GM23248 (cell line): ENCODE results near the gene CLINT1. TPM values are rescaled to one million over a fixed set of nuclear protein-coding genes. Genes with fewer than 3 reads are reported as not detected.

Source experiments
- DNase-seq: peaks from one replicate; pipeline ENCODE4 v3.0.0-alpha.2; 2015
- H2AFZ ChIP-seq: fragments of 200-600 bp; sonication (generic); 2 replicates; pipeline ENCODE4 v1.6.1; 2016; ENCODE audit warnings: antibody characterized with exemption
- H3F3A ChIP-seq: fragments of 200-600 bp; sonication (generic); 2 replicates; pipeline ENCODE4 v1.6.1; 2016; ENCODE audit warnings: mild to moderate bottlenecking, antibody characterized with exemption, mixed run types; ENCODE audit not compliant: insufficient read depth
- H3K27ac ChIP-seq: fragments of 200-600 bp; sonication (generic); 2 replicates; pipeline ENCODE4 v1.5.1; 2016; ENCODE audit warnings: mild to moderate bottlenecking
- H3K27me3 ChIP-seq: fragments of 200-600 bp; sonication (generic); replicated peaks from 2 replicates; pipeline ENCODE4 v1.6.1; 2016; ENCODE audit warnings: mild to moderate bottlenecking; ENCODE audit not compliant: insufficient read depth
- H3K36me3 ChIP-seq: fragments of 200-600 bp; sonication (generic); 2 replicates; pipeline ENCODE4 v1.6.1; 2016; ENCODE audit warnings: low read depth, mild to moderate bottlenecking
- H3K4me1 ChIP-seq: fragments of 200-600 bp; sonication (generic); 2 replicates; pipeline ENCODE4 v1.6.1; 2016; ENCODE audit warnings: mild to moderate bottlenecking; ENCODE audit not compliant: insufficient read depth
- H3K4me2 ChIP-seq: fragments of 200-600 bp; sonication (generic); one replicate; pipeline ENCODE4 v1.6.1; 2016; ENCODE audit warnings: mild to moderate bottlenecking; ENCODE audit not compliant: unreplicated experiment
- H3K4me3 ChIP-seq: fragments of 200-600 bp; sonication (generic); 2 replicates; pipeline ENCODE4 v1.5.1; 2016; ENCODE audit warnings: mild to moderate bottlenecking
- H3K79me2 ChIP-seq: fragments of 200-600 bp; sonication (generic); 2 replicates; pipeline ENCODE4 v1.6.1; 2016; ENCODE audit warnings: mild to moderate bottlenecking; ENCODE audit not compliant: insufficient read depth
- H3K9ac ChIP-seq: fragments of 200-600 bp; sonication (generic); 2 replicates; pipeline ENCODE4 v1.6.1; 2016; ENCODE audit warnings: mild to moderate bottlenecking
- H3K9me2 ChIP-seq: fragments of 200-600 bp; sonication (generic); 2 replicates; pipeline ENCODE4 v1.6.1; 2016; ENCODE audit warnings: mixed run types, mild to moderate bottlenecking, moderate library complexity; ENCODE audit not compliant: insufficient read depth
- H3K9me3 ChIP-seq: fragments of 200-600 bp; sonication (generic); one replicate; pipeline ENCODE4 v1.6.1; 2017; ENCODE audit warnings: low read depth
- H4K20me1 ChIP-seq: fragments of 200-600 bp; sonication (generic); 2 replicates; pipeline ENCODE4 v1.6.0; 2016; ENCODE audit not compliant: insufficient read depth
- EZH2 ChIP-seq: fragments of 200-600 bp; sonication (generic); IDR thresholded peaks from 2 replicates; pipeline ENCODE4 v1.6.1; 2018; ENCODE audit warnings: antibody characterized with exemption, mild to moderate bottlenecking; ENCODE audit not compliant: insufficient read depth, poor library complexity, severe bottlenecking
- EZH2phosphoT487 ChIP-seq: fragments of 200-600 bp; sonication (generic); IDR thresholded peaks from 2 replicates; pipeline ENCODE4 v1.6.1; 2018; ENCODE audit warnings: antibody characterized with exemption, moderate library complexity, mild to moderate bottlenecking, low read depth; ENCODE audit not compliant: insufficient read depth
- whole genome bisulfite sequencing, 2 experiments: methylation state at CpG; one replicate each; pipeline ENCODE4 v1.1.6; 2015 to 2017; ENCODE audit warnings: low lambda C conversion rate in 2 of 2, low coverage in 1 of 2; ENCODE audit errors: missing lambda C conversion rate in 2 of 2; 5-methylcytosine and 5-hydroxymethylcytosine counted together
- in situ Hi-C: fragments of 300-500 bp; cut with MboI; formaldehyde crosslinking; loops from 2 replicates; pipeline ENCODE4 v1.15.0; 2020
- polyA plus RNA-seq: library from polyadenylated mRNA; unstranded; fragments of >200 nt; fragmentation: Nextera tagmentation; extraction: Ambion mirVana; gene quantifications from 2 replicates; pipeline ENCODE4 v1.2.1, GENCODE V29; 2016
- total RNA-seq: library from RNA; depleted of rRNA; stranded (reverse); fragments of >200 nt; shearing (Covaris generic); gene quantifications from 2 replicates; pipeline ENCODE4 v1.2.3, GENCODE V29; 2014

CLINT1 gene
- total and polyA plus RNA-seq, 2 experiments from 2014 or later, result 56.1 to 68.4 TPM

DNA sequence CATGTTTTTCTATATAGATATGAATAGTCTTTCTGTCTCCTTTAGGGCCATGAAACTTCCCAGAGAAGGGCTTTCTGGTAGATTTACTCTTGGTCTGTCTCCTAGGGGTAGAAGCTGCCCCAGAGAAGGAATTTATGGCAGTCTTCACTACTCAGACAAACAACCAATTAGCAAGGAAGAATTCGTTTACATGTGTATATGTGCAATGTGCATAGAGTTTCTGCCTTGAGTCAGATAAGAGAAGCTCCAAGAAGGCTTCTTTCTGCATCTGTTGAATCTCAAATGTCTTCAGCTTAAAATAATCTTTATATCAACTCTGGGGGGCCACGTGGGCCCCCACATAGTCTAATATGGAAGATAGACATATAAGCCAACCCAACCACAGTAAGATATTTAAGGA, 7.6 kb upstream of the CLINT1 start:
- Histone ChIP-seq H3K9me2 (no peaks in the 10 kb centered on the region), H3K4me2 (no peak overlapping the region), H3K27me3 (no peaks in the 10 kb centered on the region), H3K9me3 (no peaks in the 10 kb centered on the region), H3K27ac (no peak overlapping the region), H3F3A (peaks cover 5% of the 10 kb centered on the region; the same call in 1 of the 2 replicates), H3K4me3 (no peak overlapping the region), H3K4me1 (peaks cover 6% of the 10 kb centered on the region), H3K36me3 (no peaks in the 10 kb centered on the region), H3K9ac (no peak overlapping the region), H2AFZ (no peak overlapping the region), H3K79me2 (no peaks in the 10 kb centered on the region), H4K20me1 (no peaks in the 10 kb centered on the region)
- no peak for DNase-seq
- 18 to 21% methylated on average over 2 of the region's 2 CpGs for WGBS, 2 experiments
- in situ Hi-C loops, result no loop called here
- TF ChIP-seq EZH2 (no peak), EZH2phosphoT487 (no peak)

DNA sequence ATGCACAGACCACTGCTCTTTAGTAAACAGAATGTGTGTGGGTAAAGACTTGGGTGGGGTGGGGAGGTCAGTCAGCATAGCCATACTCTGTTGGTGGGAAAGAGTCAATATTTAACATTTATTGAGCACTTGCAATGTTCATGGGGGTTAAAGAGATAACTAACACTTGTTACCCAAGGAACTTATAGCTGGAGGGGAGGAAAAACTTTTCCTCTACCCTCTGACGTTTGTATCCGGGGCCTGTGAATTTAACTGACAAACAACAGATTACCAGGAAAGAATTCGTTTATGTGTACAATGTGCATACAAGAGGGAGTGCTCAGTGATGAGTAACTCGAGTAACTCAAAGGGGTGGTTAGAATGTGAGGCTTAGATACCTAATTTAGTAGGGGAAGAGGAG, 6.8 kb upstream of the CLINT1 start:
- H2AFZ ChIP-seq, result no peak overlapping the region
- in situ Hi-C loops, result no loop called here
- no peaks in the 10 kb centered on the region for H3K9me3 ChIP-seq
- H3K27ac ChIP-seq, result no peak overlapping the region
- TF ChIP-seq EZH2 (no peak), EZH2phosphoT487 (no peak)
- DNase-seq, result peak; percentile 40
- H3K4me1 ChIP-seq, result no peaks in the 10 kb centered on the region
- H3K27me3 ChIP-seq, result no peaks in the 10 kb centered on the region
- WGBS, 2 experiments, result 60 to 64% methylated on average over 4 of the region's 4 CpGs
- H3K9me2 ChIP-seq, result no peaks in the 10 kb centered on the region
- H3F3A ChIP-seq, result no peaks in the 10 kb centered on the region
- no peaks in the 10 kb centered on the region for H3K36me3 ChIP-seq
- no peak overlapping the region for H3K4me3 ChIP-seq
- no peaks in the 10 kb centered on the region for H3K79me2 ChIP-seq
- H3K9ac ChIP-seq, result no peak overlapping the region
- H3K4me2 ChIP-seq, result no peak overlapping the region
- no peaks in the 10 kb centered on the region for H4K20me1 ChIP-seq

DNA sequence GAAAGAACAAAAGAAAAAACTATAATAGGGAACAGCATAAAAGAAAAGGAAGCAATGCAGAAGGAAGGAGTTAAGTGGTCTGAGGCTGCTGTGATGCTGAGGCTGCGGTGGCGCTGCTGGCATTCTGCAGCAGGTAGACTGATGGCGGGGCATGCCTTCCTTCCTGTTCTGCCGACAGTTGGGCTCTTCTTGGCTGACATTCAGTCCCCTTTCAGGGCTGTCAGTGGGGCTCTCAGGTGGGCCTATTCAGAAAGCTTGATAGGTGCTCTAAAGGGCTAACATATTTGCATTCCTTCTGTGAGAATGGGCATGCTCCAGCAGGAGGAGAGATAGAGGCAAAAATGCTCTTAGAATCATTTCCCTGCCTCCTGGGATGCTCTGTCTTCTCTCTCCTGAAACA, 5.1 kb upstream of the CLINT1 start:
- no peak for DNase-seq
- Histone ChIP-seq H3K36me3 (no peaks in the 10 kb centered on the region), H3F3A (no peaks in the 10 kb centered on the region), H4K20me1 (no peaks in the 10 kb centered on the region), H3K9ac (no peak overlapping the region), H3K4me2 (no peak overlapping the region), H3K4me3 (no peak overlapping the region), H3K79me2 (no peaks in the 10 kb centered on the region), H3K9me3 (no peaks in the 10 kb centered on the region), H2AFZ (no peak overlapping the region), H3K27me3 (no peaks in the 10 kb centered on the region), H3K9me2 (no peaks in the 10 kb centered on the region), H3K27ac (no peak overlapping the region), H3K4me1 (no peaks in the 10 kb centered on the region)
- 58 to 65% methylated on average over 4 of the region's 4 CpGs for WGBS, 2 experiments
- no peak for TF ChIP-seq EZH2
- TF ChIP-seq EZH2phosphoT487, result no peak
- in situ Hi-C loops, result no loop called here

DNA sequence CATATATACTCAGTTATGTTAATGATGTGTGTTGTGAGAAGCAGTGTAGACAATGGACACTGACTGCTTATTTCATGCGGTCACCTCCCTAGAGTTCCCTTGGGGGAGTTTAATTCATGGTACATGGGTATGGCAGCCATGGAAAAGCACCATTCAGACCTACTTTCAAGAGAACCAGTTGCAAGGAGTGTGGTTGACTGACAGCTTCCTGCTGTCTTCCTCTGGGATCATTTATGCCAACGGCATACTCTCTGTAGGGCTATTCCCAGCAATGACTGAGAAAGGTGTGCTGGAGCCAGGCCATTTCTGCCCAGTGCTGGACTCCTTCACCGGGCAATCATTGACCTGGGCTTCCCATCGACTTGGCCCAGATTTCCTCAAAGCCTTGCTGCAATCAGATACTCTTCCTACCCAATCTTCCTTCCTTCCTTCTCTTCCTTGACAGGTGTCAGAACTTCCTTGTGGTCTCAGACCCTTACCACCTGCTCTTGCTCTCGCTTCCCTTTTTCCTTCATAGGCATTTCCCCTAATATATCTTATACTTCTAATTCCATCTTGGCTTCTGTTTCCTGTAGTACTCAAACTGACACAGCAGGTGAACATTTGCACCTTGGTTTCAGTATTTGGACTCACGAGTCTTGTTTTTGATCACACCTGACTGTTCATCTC, 3.4 kb upstream of the CLINT1 start:
- Histone ChIP-seq H3F3A (no peaks in the 10 kb centered on the region), H2AFZ (no peak overlapping the region), H3K9me2 (no peaks in the 10 kb centered on the region), H3K79me2 (peaks cover 17% of the 10 kb centered on the region), H3K4me1 (peaks cover 4% of the 10 kb centered on the region), H3K9me3 (no peaks in the 10 kb centered on the region), H3K27me3 (no peaks in the 10 kb centered on the region), H3K4me2 (no peak overlapping the region), H3K27ac (no peak overlapping the region), H3K9ac (no peak overlapping the region), H3K36me3 (no peaks in the 10 kb centered on the region), H4K20me1 (0 out of 2 replicates have a peak, but pooled peaks cover 1% of the 10 kb centered on the region), H3K4me3 (no peak overlapping the region)
- no peak for DNase-seq
- no peak for TF ChIP-seq EZH2
- no peak for TF ChIP-seq EZH2phosphoT487
- WGBS, 2 experiments, result 66 to 75% methylated on average over 6 of the region's 6 CpGs
- in situ Hi-C loops, result no loop called here
